HepG2 (cell line): ENCODE measurements around the gene CEP162. TPM values are rescaled to one million over a fixed set of nuclear protein-coding genes. Genes with fewer than 3 reads are reported as not detected.
A peak's percentile ranks its signal among the peaks of the same experiment; 100 is the strongest.

Experiments used
- AKNA ChIP-seq: sonication (generic); formaldehyde crosslinking; IDR thresholded peaks from 2 replicates; pipeline ENCODE4 v1.4.0; 2020; ENCODE audit warnings: missing genetic modification reagents, borderline replicate concordance
- ATF5 ChIP-seq: sonication (generic); formaldehyde crosslinking; IDR thresholded peaks from 2 replicates; pipeline ENCODE4 v1.4.0; 2020; ENCODE audit warnings: mild to moderate bottlenecking, low read depth, missing genetic modification reagents
- ESRRA ChIP-seq: sonication (generic); formaldehyde crosslinking; IDR thresholded peaks from 2 replicates; pipeline ENCODE4 v1.5.1; 2020; ENCODE audit warnings: mild to moderate bottlenecking, low read depth, missing genetic modification reagents
- GRHL1 ChIP-seq: sonication (generic); formaldehyde crosslinking; conservative IDR thresholded peaks from 2 replicates; pipeline ENCODE4 v1.8.0; 2022; ENCODE audit warnings: missing genetic modification reagents
- PAWR ChIP-seq: sonication (generic); formaldehyde crosslinking; IDR thresholded peaks from 2 replicates; pipeline ENCODE4 v1.4.0; 2020; ENCODE audit warnings: missing genetic modification reagents, mild to moderate bottlenecking, borderline replicate concordance
- PLRG1 ChIP-seq: fragments of 450-650 bp; conservative IDR thresholded peaks from 2 replicates; pipeline ENCODE4 v1.6.1; 2016
- REPIN1 ChIP-seq: sonication (generic); formaldehyde crosslinking; IDR thresholded peaks from 2 replicates; pipeline ENCODE4 v1.8.0; 2022; ENCODE audit warnings: missing genetic modification reagents, low read depth, mild to moderate bottlenecking, borderline replicate concordance
- TEAD3 ChIP-seq: optimal IDR thresholded peaks from 2 replicates; pipeline ENCODE3; 2016; ENCODE audit warnings: borderline replicate concordance
- ZBTB37 ChIP-seq: sonication (generic); formaldehyde crosslinking; IDR thresholded peaks from 2 replicates; pipeline ENCODE4 v1.4.0; 2020; ENCODE audit warnings: mild to moderate bottlenecking, missing genetic modification reagents
- ZBTB4 ChIP-seq: sonication (generic); formaldehyde crosslinking; IDR thresholded peaks from 2 replicates; pipeline ENCODE4 v1.4.0; 2020; ENCODE audit warnings: missing genetic modification reagents, mild to moderate bottlenecking, borderline replicate concordance
- ZFP62 ChIP-seq: sonication (generic); formaldehyde crosslinking; IDR thresholded peaks from 2 replicates; pipeline ENCODE4 v1.4.0; 2020; ENCODE audit warnings: missing genetic modification reagents
- ZMYM2 ChIP-seq: sonication (generic); formaldehyde crosslinking; IDR thresholded peaks from 2 replicates; pipeline ENCODE4 v1.8.0; 2022; ENCODE audit warnings: mild to moderate bottlenecking, missing genetic modification reagents
- ZNF431 ChIP-seq: sonication (generic); formaldehyde crosslinking; IDR thresholded peaks from 2 replicates; pipeline ENCODE4 v1.9.0; 2022; ENCODE audit warnings: missing genetic modification reagents, low read depth, mild to moderate bottlenecking, borderline replicate concordance
- ZNF850 ChIP-seq: sonication (generic); formaldehyde crosslinking; conservative IDR thresholded peaks from 2 replicates; pipeline ENCODE4 v1.9.0; 2021; ENCODE audit warnings: mild to moderate bottlenecking, missing genetic modification reagents
- polyA plus RNA-seq, 8 experiments: library from polyadenylated mRNA; depleted of rRNA in 3 of 8; stranded (reverse) in 7 of 8; unstranded in 1 of 8; fragments of >200 nt; fragmentation: Illumina TruSeq in 4 of 8; extraction: Trizol in 4 of 8; gene quantifications; 2 replicates each; pipeline versions ENCODE4 v1.2.1 to v1.2.3, GENCODE V29; 2011 to 2016; ENCODE audit warnings: low read depth in 4 of 8, missing spikeins in 1 of 8, mixed read lengths in 1 of 8; ENCODE audit not compliant: insufficient read depth in 1 of 8
- total RNA-seq, 5 experiments: library from RNA; depleted of rRNA; stranded (reverse); fragments of >200 nt; fragmentation: Illumina TruSeq; extraction: Trizol; gene quantifications; 2 replicates each; pipeline ENCODE4 v1.2.3, GENCODE V29; 2016; ENCODE audit warnings: low read depth in 1 of 5

Gene CEP162
- total and polyA plus RNA-seq, 2 of the 13 experiments (the other 11 are each of a cell fraction or from before 2014, with no cell fraction given): 0.50 to 7.9 TPM

- TF ChIP-seq GRHL1 (CRISPR knock-in tag) (no peak), AKNA (no peak), ZMYM2 (no peak), PAWR (CRISPR knock-in tag) (no peak), PLRG1 (no peak), ATF5 (CRISPR knock-in tag) (no peak), ZNF431 (CRISPR knock-in tag) (no peak), TEAD3 (CRISPR knock-in tag) (no peak), REPIN1 (CRISPR knock-in tag) (peak; percentile 91), ZNF850 (no peak), ZFP62 (CRISPR knock-in tag) (no peak), ZBTB37 (CRISPR knock-in tag) (no peak), ZBTB4 (CRISPR knock-in tag) (peak; percentile 59; the same call in 1 of the 2 replicates), ESRRA (0 out of 2 replicates have a peak, but pooled peaks have one; percentile 20)
Observed at GRCh38 chr6:84227434-84228197, at the start of gene CEP162 (continued).
